Calu3 (cell line): ENCODE measurements around the gene ADD2. TPM values are rescaled to one million over a fixed set of nuclear protein-coding genes. Genes with fewer than 3 reads are reported as not detected.
"Not testable (repeated sequence)": the region's sequence is repeated elsewhere in the genome, so short reads cannot be mapped to it uniquely, and the experiment has no call there.

Experiments used
- BruUV-seq: library from RNA; stranded (reverse); fragments of 400-500 nt; replicated peaks from 2 replicates; lab custom pipeline; 2021; lab: Mats Ljungman, UMichigan
- CTCF ChIA-PET: fragments of 300-600 bp; sonication (Branson Sonifier 250); formaldehyde crosslinking; loops from one replicate; lab custom pipeline; 2022; ENCODE audit warnings: antibody characterized with exemption; lab: Charles Lee
- DNase-seq: peaks from one replicate; pipeline ENCODE4 v3.0.0; 2022
- H3K27ac Mint-ChIP-seq: one replicate; pipeline ENCODE4 v1.8.0; 2022; ENCODE audit warnings: mixed read lengths; ENCODE audit not compliant: unreplicated experiment
- H3K27me3 Mint-ChIP-seq: one replicate; pipeline ENCODE4 v1.8.0; 2022; ENCODE audit warnings: mixed read lengths; ENCODE audit not compliant: unreplicated experiment
- H3K36me3 Mint-ChIP-seq: one replicate; pipeline ENCODE4 v1.8.0; 2022; ENCODE audit warnings: mild to moderate bottlenecking, moderate library complexity, mixed read lengths; ENCODE audit not compliant: insufficient read depth, unreplicated experiment
- H3K4me1 Mint-ChIP-seq: one replicate; pipeline ENCODE4 v1.8.0; 2022; ENCODE audit warnings: mild to moderate bottlenecking, low read depth, mixed read lengths; ENCODE audit not compliant: unreplicated experiment
- H3K4me3 Mint-ChIP-seq: one replicate; pipeline ENCODE4 v1.8.0; 2022; ENCODE audit warnings: mild to moderate bottlenecking, low read depth, moderate library complexity, mixed read lengths; ENCODE audit not compliant: unreplicated experiment
- H3K9me3 Mint-ChIP-seq: one replicate; pipeline ENCODE4 v1.8.0; 2022; ENCODE audit warnings: low read depth, mixed read lengths; ENCODE audit not compliant: unreplicated experiment
- CTCF ChIP-seq: fragments of 200-600 bp; IDR thresholded peaks from one replicate; pipeline ENCODE4 v1.8.0; 2022; ENCODE audit warnings: antibody characterized with exemption; ENCODE audit not compliant: unreplicated experiment
- intact Hi-C: fragments of 100-400 bp; cut with micrococcal nuclease; formaldehyde crosslinking; loops from one replicate; pipeline ENCODE4 v1.10.0; 2022; ENCODE audit not compliant: unreplicated experiment
- total RNA-seq: library from RNA; stranded (reverse); gene quantifications from 2 replicates; pipeline ENCODE4 v1.2.3, GENCODE V29; 2022

ADD2 gene
- total RNA-seq, 1 experiment from 2014 or later, result 0.14 TPM

GRCh38 chr2:70745276-70745825, 22.6 kb downstream of the ADD2 start:
- Mint-ChIP-seq H3K9me3 (peaks cover 4% of the 10 kb centered on the region), H3K4me3 (no peak overlapping the region), H3K36me3 (no peaks in the 10 kb centered on the region), H3K27ac (no peak overlapping the region), H3K4me1 (no peaks in the 10 kb centered on the region), H3K27me3 (peaks cover 99% of the 10 kb centered on the region)
- no peak for TF ChIP-seq CTCF
- no peak for DNase-seq
- intact Hi-C loops, result no loop called here
- no TSS peak for BruUV-seq
- CTCF ChIA-PET, result no interaction called here

GRCh38 chr2:70744397-70744796, 23.6 kb downstream of the ADD2 start:
- peaks cover 99% of the 10 kb centered on the region for H3K27me3 Mint-ChIP-seq
- DNase-seq, result no peak
- no peak for TF ChIP-seq CTCF
- H3K9me3 Mint-ChIP-seq, result peaks cover 4% of the 10 kb centered on the region
- no TSS peak for BruUV-seq
- H3K4me3 Mint-ChIP-seq, result no peak overlapping the region
- intact Hi-C loops, result no loop called here
- CTCF ChIA-PET, result no interaction called here
- H3K36me3 Mint-ChIP-seq, result no peaks in the 10 kb centered on the region
- H3K4me1 Mint-ChIP-seq, result no peaks in the 10 kb centered on the region
- no peak overlapping the region for H3K27ac Mint-ChIP-seq

- Mint-ChIP-seq H3K27me3 (peaks cover 99% of the 10 kb centered on the region), H3K4me3 (no peak overlapping the region), H3K36me3 (no peaks in the 10 kb centered on the region), H3K27ac (no peak overlapping the region), H3K9me3 (peaks cover 4% of the 10 kb centered on the region), H3K4me1 (no peaks in the 10 kb centered on the region)
- no TSS peak for BruUV-seq
- no peak for TF ChIP-seq CTCF
- CTCF ChIA-PET, result no interaction called here
- intact Hi-C loops, result no loop called here
- DNase-seq, result no peak
These were observed 24.3 kb downstream of the ADD2 start for GRCh38 chr2:70743677-70744076.

GRCh38 chr2:70743068-70743467, 24.9 kb downstream of the ADD2 start:
- CTCF ChIA-PET, result no interaction called here
- TF ChIP-seq CTCF, result no peak
- no peak overlapping the region for H3K27ac Mint-ChIP-seq
- intact Hi-C loops, result no loop called here
- peaks cover 4% of the 10 kb centered on the region for H3K9me3 Mint-ChIP-seq
- H3K27me3 Mint-ChIP-seq, result peaks cover 99% of the 10 kb centered on the region
- BruUV-seq, result no TSS peak
- H3K36me3 Mint-ChIP-seq, result no peaks in the 10 kb centered on the region
- no peaks in the 10 kb centered on the region for H3K4me1 Mint-ChIP-seq
- DNase-seq, result no peak
- no peak overlapping the region for H3K4me3 Mint-ChIP-seq

GRCh38 chr2:70739492-70739891, 28.5 kb downstream of the ADD2 start:
- DNase-seq, H3K4me3 Mint-ChIP-seq, H3K27ac Mint-ChIP-seq, H3K9me3 Mint-ChIP-seq, intact Hi-C loops, H3K36me3 Mint-ChIP-seq, CTCF ChIA-PET, BruUV-seq, H3K4me1 Mint-ChIP-seq: not testable (repeated sequence)
- H3K27me3 Mint-ChIP-seq, result peaks cover 99% of the 10 kb centered on the region
